ENCODE data around the gene RNASE9.
"Not testable (repeated sequence)": the region's sequence is repeated elsewhere in the genome, so short reads cannot be mapped to it uniquely, and the experiment has no call there.

Gene RNASE9

GRCh38 chr14:20572382-20572990, 11.6 kb upstream of the RNASE9 start:
- not testable (repeated sequence) for DNase-seq

GRCh38 chr14:20570720-20571119, 9.9 kb upstream of the RNASE9 start:
- not testable (repeated sequence) for DNase-seq

- DNase-seq, result not testable (repeated sequence)
These were observed 9.0 kb upstream of the RNASE9 start for GRCh38 chr14:20569865-20570264.

GRCh38 chr14:20569066-20569465, 8.2 kb upstream of the RNASE9 start:
- DNase-seq, result no peak

GRCh38 chr14:20568393-20568792, 7.5 kb upstream of the RNASE9 start:
- no peak for DNase-seq

- not testable (repeated sequence) for DNase-seq
These were observed 6.4 kb upstream of the RNASE9 start for GRCh38 chr14:20567199-20567598.

- no peak for DNase-seq
These were observed 3.7 kb upstream of the RNASE9 start for GRCh38 chr14:20564501-20564997.

- no peak for DNase-seq
These were observed 3.1 kb upstream of the RNASE9 start for GRCh38 chr14:20563971-20564370.

GRCh38 chr14:20559461-20559904, 1.4 kb downstream of the RNASE9 start:
- DNase-seq, result no peak

GRCh38 chr14:20557212-20557542, 3.7 kb downstream of the RNASE9 start:
- no peak for DNase-seq

- DNase-seq, result no peak
These were observed 4.2 kb downstream of the RNASE9 start for GRCh38 chr14:20556500-20557211.

- no peak for DNase-seq
These were observed 5.0 kb downstream of the RNASE9 start for GRCh38 chr14:20555845-20556244.

- DNase-seq, result no peak
These were observed 7.8 kb downstream of the RNASE9 start for GRCh38 chr14:20553024-20553423.

GRCh38 chr14:20551606-20552005, 9.2 kb downstream of the RNASE9 start:
- no peak for DNase-seq

- no peak for DNase-seq
These were observed 9.9 kb downstream of the RNASE9 start for GRCh38 chr14:20550926-20551325.

- no peak for DNase-seq
These were observed 12.3 kb downstream of the RNASE9 start for GRCh38 chr14:20548414-20549158.

- DNase-seq, result no peak
These were observed 14.0 kb downstream of the RNASE9 start for GRCh38 chr14:20546877-20547276.

- DNase-seq, result no peak
These were observed 20.9 kb downstream of the RNASE9 start for GRCh38 chr14:20539906-20540305.

GRCh38 chr14:20530771-20531571, 29.9 kb downstream of the RNASE9 start:
- peak; percentile 60 for DNase-seq

- no peak for DNase-seq
These were observed 31.0 kb downstream of the RNASE9 start for GRCh38 chr14:20529806-20530205.

GRCh38 chr14:20524027-20524426, 36.8 kb downstream of the RNASE9 start:
- DNase-seq, result no peak

GRCh38 chr14:20522332-20522731, 38.5 kb downstream of the RNASE9 start:
- DNase-seq, result no peak

GRCh38 chr14:20516921-20517320, 43.9 kb downstream of the RNASE9 start:
- DNase-seq, result no peak
